A549 (cell line): ENCODE measurements around the gene DCXR.

Experiments
- EHMT2 ChIP-seq: fragments of 200-600 bp; sonication (generic); IDR thresholded peaks from 2 replicates; pipeline ENCODE4 v1.6.1; 2016; ENCODE audit warnings: antibody characterized with exemption, low read depth, mild to moderate bottlenecking, moderate library complexity
- HEYL ChIP-seq: fragments of 250-450 bp; sonication (Bioruptor Pico); IDR thresholded peaks from 2 replicates; pipeline ENCODE4 v1.8.0; 2021; ENCODE audit warnings: mild to moderate bottlenecking, moderate library complexity
- ZC3H11A ChIP-seq: fragments of 450-650 bp; IDR thresholded peaks from 2 replicates; pipeline ENCODE4 v1.6.1; 2014; ENCODE audit warnings: antibody characterized with exemption, mild to moderate bottlenecking
- TF ChIP-seq, protein P1 (sequence below): fragments of >200 bp; sonication (Bioruptor Twin); formaldehyde crosslinking; IDR thresholded peaks from 3 replicates; pipeline ENCODE4 v1.5.1; 2016

DNA sequence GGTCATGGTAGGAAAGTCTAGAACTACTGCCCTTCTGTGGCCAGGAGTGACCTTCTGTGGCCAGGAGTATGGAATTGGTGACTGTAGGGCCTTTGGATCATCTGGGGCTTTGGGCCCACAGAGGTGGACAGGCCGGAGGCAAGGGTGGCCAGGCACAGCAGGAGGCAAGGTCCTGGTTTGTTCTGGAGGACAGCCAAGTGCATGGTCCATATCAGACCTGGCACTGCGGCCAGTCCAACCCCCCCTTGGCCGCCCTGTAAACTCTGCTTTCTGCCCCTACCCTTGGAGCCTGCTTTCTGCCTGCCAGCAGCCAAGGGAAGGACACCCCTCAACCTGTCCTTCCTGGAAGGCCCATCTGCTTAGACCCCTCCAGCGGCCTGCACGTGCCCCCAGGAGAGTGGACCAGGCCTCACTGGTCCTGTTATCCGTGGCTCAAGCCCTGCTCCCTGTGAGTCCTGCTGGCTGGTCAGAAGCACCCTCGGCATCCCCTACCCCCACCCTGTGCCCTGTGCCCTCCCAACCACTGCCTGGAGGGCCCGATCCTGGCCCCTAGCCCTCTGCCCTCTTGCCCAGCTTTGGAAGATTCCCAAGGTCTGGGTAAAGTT is 2.3 kb upstream of the DCXR start:
- TF ChIP-seq ZC3H11A (no peak), EHMT2 (no peak), HEYL (CRISPR knock-in tag) (no peak)
- TF ChIP-seq, protein P1, sequence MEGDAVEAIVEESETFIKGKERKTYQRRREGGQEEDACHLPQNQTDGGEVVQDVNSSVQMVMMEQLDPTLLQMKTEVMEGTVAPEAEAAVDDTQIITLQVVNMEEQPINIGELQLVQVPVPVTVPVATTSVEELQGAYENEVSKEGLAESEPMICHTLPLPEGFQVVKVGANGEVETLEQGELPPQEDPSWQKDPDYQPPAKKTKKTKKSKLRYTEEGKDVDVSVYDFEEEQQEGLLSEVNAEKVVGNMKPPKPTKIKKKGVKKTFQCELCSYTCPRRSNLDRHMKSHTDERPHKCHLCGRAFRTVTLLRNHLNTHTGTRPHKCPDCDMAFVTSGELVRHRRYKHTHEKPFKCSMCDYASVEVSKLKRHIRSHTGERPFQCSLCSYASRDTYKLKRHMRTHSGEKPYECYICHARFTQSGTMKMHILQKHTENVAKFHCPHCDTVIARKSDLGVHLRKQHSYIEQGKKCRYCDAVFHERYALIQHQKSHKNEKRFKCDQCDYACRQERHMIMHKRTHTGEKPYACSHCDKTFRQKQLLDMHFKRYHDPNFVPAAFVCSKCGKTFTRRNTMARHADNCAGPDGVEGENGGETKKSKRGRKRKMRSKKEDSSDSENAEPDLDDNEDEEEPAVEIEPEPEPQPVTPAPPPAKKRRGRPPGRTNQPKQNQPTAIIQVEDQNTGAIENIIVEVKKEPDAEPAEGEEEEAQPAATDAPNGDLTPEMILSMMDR, result no peak
